Calu3 (cell line): ENCODE results near the gene C14orf180. TPM values are rescaled to one million over a fixed set of nuclear protein-coding genes. Genes with fewer than 3 reads are reported as not detected.

Experiments
- Bru-seq: library from RNA; stranded (reverse); fragments of 400-500 nt; gene quantifications from one replicate; lab custom pipeline; 2021; lab: Mats Ljungman, UMichigan
- BruChase-seq, 2 experiments: library from RNA; stranded (reverse); fragments of 400-500 nt; gene quantifications; one replicate each; lab custom pipeline; 2021; lab: Mats Ljungman, UMichigan
- BruUV-seq: library from RNA; stranded (reverse); fragments of 400-500 nt; replicated peaks from 2 replicates; lab custom pipeline; 2021; lab: Mats Ljungman, UMichigan
- CTCF ChIA-PET: fragments of 300-600 bp; sonication (Branson Sonifier 250); formaldehyde crosslinking; loops from one replicate; lab custom pipeline; 2022; ENCODE audit warnings: antibody characterized with exemption; lab: Charles Lee
- DNase-seq: peaks from one replicate; pipeline ENCODE4 v3.0.0; 2022
- H3K27ac Mint-ChIP-seq: one replicate; pipeline ENCODE4 v1.8.0; 2022; ENCODE audit warnings: mixed read lengths; ENCODE audit not compliant: unreplicated experiment
- H3K27me3 Mint-ChIP-seq: one replicate; pipeline ENCODE4 v1.8.0; 2022; ENCODE audit warnings: mixed read lengths; ENCODE audit not compliant: unreplicated experiment
- H3K36me3 Mint-ChIP-seq: one replicate; pipeline ENCODE4 v1.8.0; 2022; ENCODE audit warnings: mild to moderate bottlenecking, moderate library complexity, mixed read lengths; ENCODE audit not compliant: insufficient read depth, unreplicated experiment
- H3K4me1 Mint-ChIP-seq: one replicate; pipeline ENCODE4 v1.8.0; 2022; ENCODE audit warnings: mild to moderate bottlenecking, low read depth, mixed read lengths; ENCODE audit not compliant: unreplicated experiment
- H3K4me3 Mint-ChIP-seq: one replicate; pipeline ENCODE4 v1.8.0; 2022; ENCODE audit warnings: mild to moderate bottlenecking, low read depth, moderate library complexity, mixed read lengths; ENCODE audit not compliant: unreplicated experiment
- H3K9me3 Mint-ChIP-seq: one replicate; pipeline ENCODE4 v1.8.0; 2022; ENCODE audit warnings: low read depth, mixed read lengths; ENCODE audit not compliant: unreplicated experiment
- intact Hi-C: fragments of 100-400 bp; cut with micrococcal nuclease; formaldehyde crosslinking; loops from one replicate; pipeline ENCODE4 v1.10.0; 2022; ENCODE audit not compliant: unreplicated experiment
- long read RNA-seq: library from polyadenylated mRNA; stranded (forward); transcript quantifications from one replicate; pipeline ENCODE4 v2.0.0, GENCODE V29; 2022
- total RNA-seq: library from RNA; stranded (reverse); gene quantifications from 2 replicates; pipeline ENCODE4 v1.2.3, GENCODE V29; 2022
- TF ChIP-seq, protein P1 (sequence below): fragments of 200-600 bp; IDR thresholded peaks from one replicate; pipeline ENCODE4 v1.8.0; 2022; ENCODE audit warnings: antibody characterized with exemption; ENCODE audit not compliant: unreplicated experiment

Gene C14orf180
- total RNA-seq = not detected in 2 replicates
- Bru-seq, nascent RNA = not detected
- BruChase-seq, experiment 1, labeled RNA remaining after a 6-hour chase = not detected
- BruChase-seq, experiment 2, labeled RNA remaining after a 2-hour chase = not detected
- long read RNA-seq = 0 reads

DNA sequence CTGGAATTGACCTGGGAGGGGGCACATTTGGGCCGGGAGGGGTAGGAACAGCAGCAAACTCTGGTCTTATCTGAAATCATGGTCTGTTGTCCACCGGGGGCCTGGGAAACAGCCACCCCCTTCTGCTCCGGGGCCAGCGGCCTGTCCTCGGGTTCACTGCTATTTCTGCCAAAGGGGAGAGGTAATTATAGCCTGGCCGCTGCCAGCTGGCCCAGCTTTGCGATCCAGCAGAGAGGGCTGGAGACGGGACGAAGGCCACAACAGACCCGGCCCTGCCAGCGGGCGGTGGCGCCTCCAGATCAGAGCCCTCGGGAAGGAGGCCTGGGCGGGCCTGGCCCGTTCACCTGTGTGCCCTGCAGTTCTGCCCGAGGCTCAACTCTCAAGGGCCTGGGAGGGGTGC is at the start of gene C14orf180:
C14orf180 (plus strand) TSS at position 258 of the 400 bp plus-strand sequence. CDS start 6,667 bp downstream, outside the sequence.
- H3K4me1 Mint-ChIP-seq = peaks cover 2% of the 10 kb centered on the region
- no peak within 1 kb of the TSS for H3K4me3 Mint-ChIP-seq
- DNase-seq = no peak
- TF ChIP-seq, protein P1, sequence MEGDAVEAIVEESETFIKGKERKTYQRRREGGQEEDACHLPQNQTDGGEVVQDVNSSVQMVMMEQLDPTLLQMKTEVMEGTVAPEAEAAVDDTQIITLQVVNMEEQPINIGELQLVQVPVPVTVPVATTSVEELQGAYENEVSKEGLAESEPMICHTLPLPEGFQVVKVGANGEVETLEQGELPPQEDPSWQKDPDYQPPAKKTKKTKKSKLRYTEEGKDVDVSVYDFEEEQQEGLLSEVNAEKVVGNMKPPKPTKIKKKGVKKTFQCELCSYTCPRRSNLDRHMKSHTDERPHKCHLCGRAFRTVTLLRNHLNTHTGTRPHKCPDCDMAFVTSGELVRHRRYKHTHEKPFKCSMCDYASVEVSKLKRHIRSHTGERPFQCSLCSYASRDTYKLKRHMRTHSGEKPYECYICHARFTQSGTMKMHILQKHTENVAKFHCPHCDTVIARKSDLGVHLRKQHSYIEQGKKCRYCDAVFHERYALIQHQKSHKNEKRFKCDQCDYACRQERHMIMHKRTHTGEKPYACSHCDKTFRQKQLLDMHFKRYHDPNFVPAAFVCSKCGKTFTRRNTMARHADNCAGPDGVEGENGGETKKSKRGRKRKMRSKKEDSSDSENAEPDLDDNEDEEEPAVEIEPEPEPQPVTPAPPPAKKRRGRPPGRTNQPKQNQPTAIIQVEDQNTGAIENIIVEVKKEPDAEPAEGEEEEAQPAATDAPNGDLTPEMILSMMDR = no peak
- no peaks in the 10 kb centered on the region for H3K36me3 Mint-ChIP-seq
- no TSS peak for BruUV-seq
- H3K9me3 Mint-ChIP-seq = no peaks in the 10 kb centered on the region
- intact Hi-C loops = no loop called here
- no peak within 1 kb of the TSS for H3K27ac Mint-ChIP-seq
- CTCF ChIA-PET = no interaction called here
- peaks cover 75% of the 10 kb centered on the region for H3K27me3 Mint-ChIP-seq

DNA sequence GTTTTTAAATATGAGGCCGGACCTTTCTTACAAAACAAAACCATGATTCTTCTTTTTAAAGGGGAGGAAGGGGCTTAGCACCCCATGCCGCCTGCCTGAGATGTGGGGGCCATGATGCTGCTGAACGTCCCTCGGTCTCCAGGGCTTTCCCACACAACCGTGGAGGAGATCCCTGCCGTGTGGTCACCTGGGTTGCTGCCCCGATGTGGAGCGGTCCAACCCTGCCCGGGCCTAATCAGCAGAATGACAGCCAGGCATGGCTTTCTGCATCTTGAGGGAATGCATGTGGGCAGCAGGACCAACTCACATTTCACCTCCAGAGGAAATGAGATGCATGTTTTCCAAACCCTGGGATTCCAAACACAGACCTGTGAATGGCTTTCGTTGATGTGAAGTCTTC is 48.9 kb upstream of the C14orf180 start:
- CTCF ChIA-PET = no interaction called here
- Mint-ChIP-seq H3K27me3 (peaks cover 78% of the 10 kb centered on the region), H3K27ac (no peak overlapping the region), H3K4me1 (no peaks in the 10 kb centered on the region), H3K4me3 (no peak overlapping the region), H3K36me3 (no peaks in the 10 kb centered on the region), H3K9me3 (peaks cover 12% of the 10 kb centered on the region)
- no peak for DNase-seq
- intact Hi-C loops = no loop called here
- TF ChIP-seq, protein P1 = no peak
- BruUV-seq = no TSS peak

DNA sequence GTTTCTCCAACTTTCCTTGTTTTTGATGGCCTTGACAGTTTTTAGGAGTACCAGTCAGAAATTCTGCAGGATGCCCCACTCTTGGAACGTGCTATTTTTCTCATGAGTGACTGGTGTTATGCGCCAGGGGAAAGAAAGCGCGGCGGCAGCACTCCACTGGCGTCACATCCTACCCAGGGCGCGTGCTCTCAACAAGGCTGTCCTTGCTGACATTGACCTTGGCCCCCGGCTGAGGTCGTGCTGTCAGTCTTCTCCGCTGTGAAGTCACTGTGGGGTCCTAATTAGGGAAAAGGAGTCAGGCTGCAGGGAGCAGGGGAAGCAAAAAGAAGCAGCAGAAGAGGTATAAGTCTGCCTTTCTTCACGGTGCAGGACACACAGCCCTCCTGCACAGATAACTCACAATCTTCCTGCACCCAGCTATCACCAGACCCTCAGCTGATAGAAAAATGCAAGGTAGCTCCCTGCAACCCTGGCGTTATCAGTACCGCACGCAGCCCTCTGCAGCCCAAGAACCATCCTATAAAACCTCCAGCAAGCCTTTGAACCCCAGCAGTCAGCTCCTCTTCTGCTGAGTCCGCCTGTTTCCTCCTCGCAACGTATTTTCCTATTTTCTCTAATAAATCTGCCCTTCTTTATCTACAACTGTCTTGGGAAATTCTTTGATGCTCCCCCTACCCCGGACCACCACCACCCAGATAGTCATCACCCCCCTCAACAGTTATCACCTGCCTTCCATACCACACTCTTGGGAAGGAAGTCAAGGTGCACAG is 48.0 kb upstream of the C14orf180 start:
- intact Hi-C loops = no loop called here
- no peak for DNase-seq
- H3K9me3 Mint-ChIP-seq = peaks cover 12% of the 10 kb centered on the region
- H3K27me3 Mint-ChIP-seq = peaks cover 79% of the 10 kb centered on the region
- H3K4me1 Mint-ChIP-seq = no peaks in the 10 kb centered on the region
- no peak overlapping the region for H3K27ac Mint-ChIP-seq
- no peak overlapping the region for H3K4me3 Mint-ChIP-seq
- CTCF ChIA-PET = interaction anchor here (1.0 kb wide), 1 partner anchor 10 kb away, joined by 3 read pairs; no protein-coding TSS in a partner anchor
- no TSS peak for BruUV-seq
- TF ChIP-seq, protein P1 = no peak
- no peaks in the 10 kb centered on the region for H3K36me3 Mint-ChIP-seq

DNA sequence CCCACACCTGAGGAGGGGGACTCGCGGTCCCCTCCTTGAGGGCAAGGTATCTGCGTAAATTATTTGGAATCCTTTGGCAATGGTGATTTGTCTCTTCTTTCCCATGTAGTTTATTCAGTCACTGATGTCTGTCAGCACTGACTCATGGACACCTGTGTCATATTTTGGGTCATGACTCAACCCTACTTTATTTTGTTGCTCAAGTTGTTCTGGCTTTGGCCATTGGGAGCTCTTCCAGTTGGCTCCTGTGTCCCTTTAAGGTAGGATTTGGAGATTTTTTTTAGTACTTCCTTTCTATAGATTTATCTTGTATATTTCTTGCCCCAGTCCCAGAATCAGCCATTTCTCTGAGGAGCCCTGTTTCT is 47.4 kb upstream of the C14orf180 start:
- Mint-ChIP-seq H3K4me1 (no peaks in the 10 kb centered on the region), H3K36me3 (no peaks in the 10 kb centered on the region), H3K9me3 (peaks cover 6% of the 10 kb centered on the region), H3K4me3 (no peak overlapping the region), H3K27me3 (peaks cover 79% of the 10 kb centered on the region), H3K27ac (no peak overlapping the region)
- DNase-seq = no peak
- no TSS peak for BruUV-seq
- intact Hi-C loops = no loop called here
- TF ChIP-seq, protein P1 = no peak
- CTCF ChIA-PET = interaction anchor here (1.0 kb wide), 1 partner anchor 9 kb away, joined by 3 read pairs; no protein-coding TSS in a partner anchor
